ENCODE results near the gene ARHGEF3.

GRCh38 chr3:56694867-56695683 is 106.7 kb downstream of the ARHGEF3 start:
- TF ChIP-seq CTCF (IDR thresholded peaks at IDR 0.05; ENCODE audit: low read length) (no peak), EZH2 (optimal IDR thresholded peaks at IDR 0.05; ENCODE audit: low read depth, low read length) (no peak), EZH2phosphoT487 (IDR thresholded peaks at IDR 0.05; ENCODE audit: low read length) (no peak)

Measured in MM.1S (cell line).